ENCODE results near the gene DAZL. TPM values are rescaled to one million over a fixed set of nuclear protein-coding genes. Genes with fewer than 3 reads are reported as not detected.

DAZL gene
- total and polyA plus RNA-seq, 9 of the 15 experiments (the other 6 are each of a cell fraction or from before 2014, with no cell fraction given), result not detected

GRCh38 chr3:16550676-16551341, 54.4 kb downstream of the DAZL start (continued):
- TF ChIP-seq, protein P1, sequence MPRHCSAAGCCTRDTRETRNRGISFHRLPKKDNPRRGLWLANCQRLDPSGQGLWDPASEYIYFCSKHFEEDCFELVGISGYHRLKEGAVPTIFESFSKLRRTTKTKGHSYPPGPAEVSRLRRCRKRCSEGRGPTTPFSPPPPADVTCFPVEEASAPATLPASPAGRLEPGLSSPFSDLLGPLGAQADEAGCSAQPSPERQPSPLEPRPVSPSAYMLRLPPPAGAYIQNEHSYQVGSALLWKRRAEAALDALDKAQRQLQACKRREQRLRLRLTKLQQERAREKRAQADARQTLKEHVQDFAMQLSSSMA (CRISPR knock-in tag; IDR thresholded peaks at IDR 0.05), result no peak
- no peak for TF ChIP-seq ZBTB17 (CRISPR knock-in tag; IDR thresholded peaks at IDR 0.05)
- TF ChIP-seq CSDE1 (IDR thresholded peaks at IDR 0.05), result 0 out of 4 replicates have a peak, but pooled peaks of 1 of the 2 experiments have one; percentile 12
- peak; percentile 74; the same call in 1 of the 2 replicates for TF ChIP-seq ATF7 (IDR thresholded peaks at IDR 0.05)
- peak; percentile 69 for TF ChIP-seq SOX6 (IDR thresholded peaks at IDR 0.05)
- TF ChIP-seq ZNF445 (CRISPR knock-in tag; IDR thresholded peaks at IDR 0.05; ENCODE audit: low read depth), result no peak
- TF ChIP-seq RAD21 (CRISPR knock-in tag; conservative IDR thresholded peaks at IDR 0.05 in 1 of 2, IDR thresholded peaks at IDR 0.05 in 1 of 2), result peak; percentile 97
- no peak for TF ChIP-seq ZNF311 (CRISPR knock-in tag; IDR thresholded peaks at IDR 0.05)
- no peak for TF ChIP-seq ZKSCAN3 (CRISPR knock-in tag; IDR thresholded peaks at IDR 0.05)
- peak; percentile 78; the same call in 1 of the 2 replicates for TF ChIP-seq EHMT2 (IDR thresholded peaks at IDR 0.05)
- TF ChIP-seq TRIM24 (IDR thresholded peaks at IDR 0.05), result peak in 1 of 2 experiments; percentile 61; a peak in 2 of 4 replicates
- no peak for TF ChIP-seq THRAP3 (IDR thresholded peaks at IDR 0.05; ENCODE audit: borderline replicate concordance)
- peak in 1 of 2 experiments; percentile 19; a peak in 1 of 4 replicates for TF ChIP-seq ARNT (IDR thresholded peaks at IDR 0.05)
- TF ChIP-seq ZNF444 (CRISPR knock-in tag; IDR thresholded peaks at IDR 0.05), result no peak
- TF ChIP-seq NEUROD1 (IDR thresholded peaks at IDR 0.05; ENCODE audit: borderline replicate concordance, low read depth, low read length, partially characterized antibody), result peak; percentile 50
- no peak for TF ChIP-seq ZSCAN29 (IDR thresholded peaks at IDR 0.05)
- no peak for TF ChIP-seq EGR1 (conservative IDR thresholded peaks at IDR 0.05)
- no peak for TF ChIP-seq ZFP30 (CRISPR knock-in tag; IDR thresholded peaks at IDR 0.05; ENCODE audit: borderline replicate concordance)
- 0 out of 4 replicates have a peak, but pooled peaks of 1 of the 2 experiments have one; percentile 23 for TF ChIP-seq FOXA3 (CRISPR knock-in tag; conservative IDR thresholded peaks at IDR 0.05 in 1 of 2, IDR thresholded peaks at IDR 0.05 in 1 of 2)
- TF ChIP-seq MED1 (CRISPR knock-in tag; IDR thresholded peaks at IDR 0.05; ENCODE audit: borderline replicate concordance), result no peak
- no peak for TF ChIP-seq ZNF184 (CRISPR knock-in tag; IDR thresholded peaks at IDR 0.05)
- TF ChIP-seq ZKSCAN1 (IDR thresholded peaks at IDR 0.05; ENCODE audit: low read depth, low read length), result no peak
- peak; percentile 55; the same call in 1 of the 2 replicates for TF ChIP-seq ESRRA (IDR thresholded peaks at IDR 0.05; ENCODE audit: borderline replicate concordance, low read depth)
- TF ChIP-seq HDAC2 (IDR thresholded peaks at IDR 0.05), result no peak
- peak; percentile 66 for TF ChIP-seq CHAMP1 (IDR thresholded peaks at IDR 0.05)
- 0 out of 2 replicates have a peak, but pooled peaks have one; percentile 37 for TF ChIP-seq PKNOX1 (IDR thresholded peaks at IDR 0.05)
- no peak for TF ChIP-seq ETV1 (tag; conservative IDR thresholded peaks at IDR 0.05; ENCODE audit: low read depth)
- TF ChIP-seq CEBPB (tag; IDR thresholded peaks at IDR 0.05), result peak; percentile 98
